H1 (cell line): ENCODE results near the gene KIAA1328. TPM values are rescaled to one million over a fixed set of nuclear protein-coding genes. Genes with fewer than 3 reads are reported as not detected.

Experiments
- CTCF ChIA-PET: fragments of 300-600 bp; sonication (Branson Sonifier 250); formaldehyde crosslinking; loops from one replicate; lab custom pipeline; 2021; ENCODE audit not compliant: partially characterized antibody; lab: Charles Lee
- POLR2A ChIA-PET: fragments of 300-600 bp; sonication (Branson Sonifier 250); formaldehyde crosslinking; loops from one replicate; lab custom pipeline; 2021; ENCODE audit warnings: inconsistent platforms; ENCODE audit not compliant: partially characterized antibody; lab: Charles Lee
- DNase-seq, 2 experiments: peaks; one replicate each; pipeline versions ENCODE4 v3.0.0 to v3.0.0-alpha.2; 2010 to 2022; ENCODE audit warnings: low spot score in 2 of 2, low read depth in 1 of 2, mixed read lengths in 1 of 2
- FAIRE-seq: peaks from 2 replicates; lab custom pipeline; 2011; peaks lifted over from hg19 to GRCh38; lab: Jason Lieb, UNC
- H2AFZ ChIP-seq: 2 replicates; pipeline ENCODE4 v1.8.1; 2012; ENCODE audit warnings: low read length, inconsistent platforms
- H2AK5ac ChIP-seq: 2 replicates; pipeline ENCODE4 v1.6.1; 2013; ENCODE audit warnings: low read depth, low read length
- H2BK120ac ChIP-seq: replicated peaks from 2 replicates; pipeline ENCODE3; 2013; ENCODE audit warnings: low read depth, low read length, inconsistent platforms
- H2BK12ac ChIP-seq: 2 replicates; pipeline ENCODE4 v1.6.1; 2013; ENCODE audit warnings: low read depth, low read length
- H2BK15ac ChIP-seq: 2 replicates; pipeline ENCODE4 v1.6.1; 2013; ENCODE audit warnings: low read length
- H2BK20ac ChIP-seq: 2 replicates; pipeline ENCODE4 v1.6.1; 2013; ENCODE audit warnings: low read length
- H2BK5ac ChIP-seq: 2 replicates; pipeline ENCODE4 v1.6.1; 2013; ENCODE audit warnings: low read depth, low read length
- H3K14ac ChIP-seq: 2 replicates; pipeline ENCODE4 v1.6.1; 2013; ENCODE audit warnings: inconsistent platforms; ENCODE audit not compliant: insufficient read length
- H3K18ac ChIP-seq: 2 replicates; pipeline ENCODE4 v1.6.1; 2013; ENCODE audit warnings: low read length; ENCODE audit errors: extremely low read depth
- H3K23ac ChIP-seq: 2 replicates; pipeline ENCODE4 v1.6.1; 2013; ENCODE audit warnings: inconsistent platforms; ENCODE audit not compliant: insufficient read length
- H3K23me2 ChIP-seq: 2 replicates; pipeline ENCODE4 v1.6.1; 2013; ENCODE audit warnings: low read depth, low read length
- H3K27ac ChIP-seq: 2 replicates; pipeline ENCODE4 v1.6.1; 2011; ENCODE audit warnings: low read depth, low read length, inconsistent platforms
- H3K27me3 ChIP-seq, 4 experiments: replicated peaks in 1 of 4; 1 replicate in 1 of 4; 2 replicates in 3 of 4; pipeline versions ENCODE4 v1.6.1 to v1.8.1; 2011 to 2013; ENCODE audit warnings: low read length in 3 of 4, mild to moderate bottlenecking in 3 of 4, inconsistent platforms in 2 of 4, mixed read lengths in 2 of 4, moderate library complexity in 1 of 4; ENCODE audit not compliant: control insufficient read depth in 3 of 4, insufficient read depth in 3 of 4; ENCODE audit errors: extremely low read depth in 1 of 4
- H3K36me3 ChIP-seq, 4 experiments: 2 replicates each; pipeline versions ENCODE4 v1.6.1 to v1.8.1; 2011 to 2013; ENCODE audit warnings: mild to moderate bottlenecking in 4 of 4, low read length in 3 of 4, moderate library complexity in 2 of 4, control low read depth in 1 of 4, inconsistent platforms in 1 of 4; ENCODE audit not compliant: insufficient read depth in 4 of 4, control insufficient read depth in 2 of 4
- H3K4ac ChIP-seq: replicated peaks from 2 replicates; pipeline ENCODE3; 2013; ENCODE audit warnings: low read length, low read depth, mixed read lengths, inconsistent platforms; ENCODE audit not compliant: insufficient read length
- H3K4me1 ChIP-seq, 4 experiments: replicated peaks in 1 of 4; 1 replicate in 1 of 4; 2 replicates in 3 of 4; pipeline versions ENCODE4 v1.6.1 to v1.8.1; 2011 to 2013; ENCODE audit warnings: low read length in 3 of 4, inconsistent platforms in 2 of 4, mixed read lengths in 1 of 4; ENCODE audit not compliant: insufficient read depth in 4 of 4, control insufficient read depth in 3 of 4
- H3K4me2 ChIP-seq, 2 experiments: 2 replicates each; pipeline versions ENCODE4 v1.6.1 to v1.8.1; 2011 to 2013; ENCODE audit warnings: low read depth in 2 of 2, low read length in 2 of 2, control low read depth in 1 of 2, inconsistent platforms in 1 of 2, mild to moderate bottlenecking in 1 of 2; ENCODE audit not compliant: insufficient read depth in 1 of 2
- H3K4me3 ChIP-seq, 4 experiments: fragments of 200-600, 300-600 bp in 1 of 4; sonication (generic), shearing (Covaris generic), sonication (Bioruptor Twin) in 1 of 4; 2 replicates each; pipeline versions ENCODE4 v1.5.1 to v1.8.1; 2011 to 2016; ENCODE audit warnings: low read length in 4 of 4, low read depth in 3 of 4, control low read depth in 2 of 4, inconsistent platforms in 2 of 4, mild to moderate bottlenecking in 2 of 4, mixed read lengths in 1 of 4, moderate library complexity in 1 of 4; ENCODE audit not compliant: insufficient read depth in 2 of 4; ENCODE audit errors: extremely low read depth in 1 of 4
- H3K56ac ChIP-seq: replicated peaks from 2 replicates; pipeline ENCODE3; 2013; ENCODE audit warnings: low read depth, mild to moderate bottlenecking, mixed read lengths, low read length, inconsistent platforms; ENCODE audit not compliant: insufficient read length
- H3K79me1 ChIP-seq: 2 replicates; pipeline ENCODE4 v1.6.1; 2013; ENCODE audit warnings: low read depth, low read length, control low read depth
- H3K79me2 ChIP-seq, 2 experiments: 2 replicates each; pipeline versions ENCODE4 v1.6.1 to v1.8.1; 2012 to 2013; ENCODE audit warnings: low read length in 2 of 2, mild to moderate bottlenecking in 2 of 2, inconsistent platforms in 1 of 2; ENCODE audit not compliant: insufficient read depth in 2 of 2, control insufficient read depth in 1 of 2
- H3K9ac ChIP-seq, 4 experiments: replicated peaks in 1 of 4; 1 replicate in 1 of 4; 2 replicates in 3 of 4; pipeline versions ENCODE4 v1.6.1 to v1.8.1; 2011 to 2013; ENCODE audit warnings: low read depth in 3 of 4, low read length in 3 of 4, control low read depth in 2 of 4, mild to moderate bottlenecking in 2 of 4, moderate library complexity in 2 of 4, inconsistent platforms in 1 of 4; ENCODE audit errors: extremely low read depth in 1 of 4
- H3K9me3 ChIP-seq, 2 experiments: 2 replicates each; pipeline versions ENCODE4 v1.6.1 to v1.8.1; 2012 to 2013; ENCODE audit warnings: mild to moderate bottlenecking in 2 of 2, moderate library complexity in 2 of 2, control low read depth in 1 of 2, inconsistent platforms in 1 of 2, low read depth in 1 of 2, low read length in 1 of 2, mixed read lengths in 1 of 2; ENCODE audit not compliant: insufficient read depth in 2 of 2
- H4K20me1 ChIP-seq, 2 experiments: replicated peaks in 1 of 2; 2 replicates each; pipeline versions ENCODE3 to v1.8.1; 2011 to 2013; ENCODE audit warnings: inconsistent platforms in 2 of 2, low read length in 2 of 2, mild to moderate bottlenecking in 1 of 2; ENCODE audit not compliant: insufficient read depth in 2 of 2, control insufficient read depth in 1 of 2
- H4K5ac ChIP-seq: 2 replicates; pipeline ENCODE4 v1.6.1; 2013; ENCODE audit warnings: low read length, low read depth, mixed read lengths, inconsistent platforms; ENCODE audit not compliant: insufficient read length
- H4K8ac ChIP-seq: 2 replicates; pipeline ENCODE4 v1.8.0; 2013; ENCODE audit warnings: mild to moderate bottlenecking, moderate library complexity, low read length, inconsistent platforms; ENCODE audit not compliant: insufficient read depth; ENCODE audit errors: extremely low read depth
- H4K91ac ChIP-seq: replicated peaks from 2 replicates; pipeline ENCODE3; 2013; ENCODE audit warnings: low read length, mixed read lengths, inconsistent platforms; ENCODE audit not compliant: insufficient read length
- CHD1 ChIP-seq: IDR thresholded peaks from 2 replicates; pipeline ENCODE4 v1.6.1; 2012; ENCODE audit warnings: low read depth, low read length, improper control_type of control experiment
- CTCF ChIP-seq, 3 experiments: IDR thresholded peaks; 1 replicate in 2 of 3; 2 replicates in 1 of 3; pipeline versions ENCODE4 v1.5.1 to v1.6.1; 2011; ENCODE audit warnings: low read length in 3 of 3, mild to moderate bottlenecking in 3 of 3, inconsistent platforms in 2 of 3, low read depth in 1 of 3, moderate library complexity in 1 of 3; ENCODE audit not compliant: insufficient read depth in 1 of 3; ENCODE audit errors: control extremely low read depth in 1 of 3
- EGR1 ChIP-seq: IDR thresholded peaks from 2 replicates; pipeline ENCODE4 v1.6.1; 2011; ENCODE audit warnings: low read depth, low read length, borderline replicate concordance
- JUN ChIP-seq: IDR thresholded peaks from 2 replicates; pipeline ENCODE4 v1.6.1; 2011; ENCODE audit warnings: low read depth, mild to moderate bottlenecking, improper control_type of control experiment, low read length
- NANOG ChIP-seq: IDR thresholded peaks from 2 replicates; pipeline ENCODE4 v1.6.1; 2011; ENCODE audit warnings: low read length, low read depth, mild to moderate bottlenecking, inconsistent platforms; ENCODE audit not compliant: insufficient read depth, poor library complexity, severe bottlenecking
- SIX5 ChIP-seq: IDR thresholded peaks from 2 replicates; pipeline ENCODE4 v1.6.1; 2011; ENCODE audit warnings: mild to moderate bottlenecking, low read depth, low read length
- SP2 ChIP-seq: IDR thresholded peaks from 2 replicates; pipeline ENCODE4 v1.6.1; 2012; ENCODE audit warnings: mild to moderate bottlenecking, low read length, inconsistent platforms
- SRF ChIP-seq: IDR thresholded peaks from 2 replicates; pipeline ENCODE4 v1.6.1; 2011; ENCODE audit warnings: mild to moderate bottlenecking, low read depth, low read length, moderate library complexity
- TBP ChIP-seq: IDR thresholded peaks from 2 replicates; pipeline ENCODE4 v1.6.1; 2011; ENCODE audit warnings: low read depth, low read length, improper control_type of control experiment
- WGBS, 2 experiments: shearing (Covaris generic) in 1 of 2; methylation state at CpG; one replicate each; pipeline versions ENCODE4 v1.1.6 to v1.1.7; 2013 to 2015; ENCODE audit warnings: low lambda C conversion rate in 2 of 2, mixed read lengths in 2 of 2, inconsistent platforms in 1 of 2, low coverage in 1 of 2, missing lambda C conversion rate in 1 of 2; ENCODE audit not compliant: insufficient replicate concordance in 2 of 2, insufficient coverage in 1 of 2, insufficient read length in 1 of 2; ENCODE audit errors: extremely low coverage in 1 of 2, missing lambda C conversion rate in 1 of 2; 5-methylcytosine and 5-hydroxymethylcytosine counted together
- polyA plus RNA-seq, 7 experiments: library from polyadenylated mRNA; depleted of rRNA in 3 of 7; stranded (reverse) in 5 of 7; unstranded in 2 of 7; fragments of >200 nt in 5 of 7; fragments of 200-250 nt in 2 of 7; gene quantifications; 1 replicate in 5 of 7; 2 replicates in 1 of 7; 4 replicates in 1 of 7; pipeline versions ENCODE4 v1.2.1 to v1.2.3, GENCODE V29; 2011 to 2013; ENCODE audit warnings: missing spikeins in 2 of 7, mixed read lengths in 2 of 7
- total RNA-seq: library from RNA; stranded (reverse); fragmentation: NEBNext Ultra II Directional; extraction: Animal tissue kit (Norgen Biotek cat#: 25700); gene quantifications from 2 replicates; pipeline ENCODE4 v1.2.1, GENCODE V29; 2021
- TF ChIP-seq, protein P1 (sequence below): IDR thresholded peaks from 2 replicates; pipeline ENCODE4 v1.6.1; 2012; ENCODE audit warnings: inconsistent platforms

KIAA1328 gene
- total and polyA plus RNA-seq, 2 of the 8 experiments (the other 6 are each of a cell fraction or from before 2014, with no cell fraction given): 2.6 to 5.7 TPM

- no peak for DNase-seq
- FAIRE-seq: no peak
These were observed 309.5 kb downstream of the KIAA1328 start for GRCh38 chr18:37138456-37138855.

More at GRCh38 chr18:37138456-37138855, 309.5 kb downstream of the KIAA1328 start:
- no peak overlapping the region for H2BK12ac ChIP-seq
- H2AFZ ChIP-seq: no peak overlapping the region
- no peak overlapping the region for H2BK120ac ChIP-seq
- H3K23me2 ChIP-seq: no peaks in the 10 kb centered on the region; the same call in 1 of the 2 replicates
- H3K4me2 ChIP-seq: no peak overlapping the region
- CTCF ChIA-PET: interaction anchor here (1.1 kb wide), 1 partner anchor 969 kb away, joined by 3 read pairs; no protein-coding TSS in a partner anchor
- H3K79me1 ChIP-seq: no peaks in the 10 kb centered on the region
- no peak overlapping the region for H2BK20ac ChIP-seq
- H2BK15ac ChIP-seq: no peak overlapping the region
- POLR2A ChIA-PET: no interaction called here
- H3K56ac ChIP-seq: no peak overlapping the region
- no peak overlapping the region for H2AK5ac ChIP-seq
- no peaks in the 10 kb centered on the region for H4K20me1 ChIP-seq
- no peak overlapping the region for H4K8ac ChIP-seq
- no peaks in the 10 kb centered on the region for H3K36me3 ChIP-seq
- TF ChIP-seq JUN (no peak), SIX5 (no peak), NANOG (no peak), EGR1 (no peak), SRF (no peak), CTCF (IDR thresholded peaks at IDR 0.05; ENCODE audit: control extremely low read depth in 1 of 3, insufficient read depth in 1 of 3, low read depth in 1 of 3, low read length in 3 of 3) (no peak), CHD1 (no peak), TBP (no peak), SP2 (no peak)
- TF ChIP-seq, protein P1, sequence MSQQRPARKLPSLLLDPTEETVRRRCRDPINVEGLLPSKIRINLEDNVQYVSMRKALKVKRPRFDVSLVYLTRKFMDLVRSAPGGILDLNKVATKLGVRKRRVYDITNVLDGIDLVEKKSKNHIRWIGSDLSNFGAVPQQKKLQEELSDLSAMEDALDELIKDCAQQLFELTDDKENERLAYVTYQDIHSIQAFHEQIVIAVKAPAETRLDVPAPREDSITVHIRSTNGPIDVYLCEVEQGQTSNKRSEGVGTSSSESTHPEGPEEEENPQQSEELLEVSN: no peak
- H3K18ac ChIP-seq: no peak overlapping the region
- H3K27ac ChIP-seq: no peak overlapping the region
- H3K27me3 ChIP-seq: no peaks in the 10 kb centered on the region
- no peak overlapping the region for H3K23ac ChIP-seq
- H3K4me1 ChIP-seq: peaks cover 0 to 2% (median 0%) of the 10 kb centered on the region in 4 experiments; a peak in 2 of 7 replicates
- no peak overlapping the region for H4K5ac ChIP-seq
- no peak overlapping the region for H4K91ac ChIP-seq
- H3K79me2 ChIP-seq: no peaks in the 10 kb centered on the region
- WGBS, 2 experiments: 81% methylated on average over 3 of the region's 3 CpGs; no CpG with 5 or more reads in 1 of the 2 experiments
- no peaks in the 10 kb centered on the region for H3K9me3 ChIP-seq
- H3K9ac ChIP-seq: no peak overlapping the region
- H3K4me3 ChIP-seq: no peak overlapping the region
- no peak overlapping the region for H2BK5ac ChIP-seq
- no peak overlapping the region for H3K14ac ChIP-seq
- H3K4ac ChIP-seq: no peak overlapping the region
